Colonic mucosa (tissue), 4 donors: ENCODE data around the gene CACNA2D4. TPM values are rescaled to one million over a fixed set of nuclear protein-coding genes. Genes with fewer than 3 reads are reported as not detected.
A peak's percentile ranks its signal among the peaks of the same experiment; 100 is the strongest.

Source experiments
- DNase-seq: peaks from one replicate; pipeline ENCODE4 v3.0.0-alpha.2; 2020
- H3K27ac ChIP-seq: fragments of 200-600 bp; one replicate; pipeline ENCODE4 v1.8.0; 2021
- H3K27me3 ChIP-seq: fragments of 200-600 bp; one replicate; pipeline ENCODE4 v1.8.0; 2021
- H3K36me3 ChIP-seq: fragments of 200-600 bp; one replicate; pipeline ENCODE4 v1.8.0; 2021
- H3K4me1 ChIP-seq: fragments of 200-600 bp; one replicate; pipeline ENCODE4 v1.8.0; 2021; ENCODE audit warnings: mild to moderate bottlenecking
- H3K4me3 ChIP-seq: fragments of 200-600 bp; one replicate; pipeline ENCODE4 v1.8.0; 2021
- H3K9ac ChIP-seq, 2 donors: one replicate each; pipeline ENCODE4 v1.7.0; 2013; ENCODE audit warnings: control low read depth in 2 of 2, low read depth in 2 of 2, low read length in 2 of 2
- H3K9me3 ChIP-seq: fragments of 200-600 bp; one replicate; pipeline ENCODE4 v1.8.0; 2021
- CTCF ChIP-seq: fragments of 200-600 bp; IDR thresholded peaks from one replicate; pipeline ENCODE4 v1.8.0; 2022; ENCODE audit warnings: antibody characterized with exemption, mild to moderate bottlenecking
- intact Hi-C: fragments of 100-400 bp; cut with DNase I; formaldehyde crosslinking; loops from one replicate; pipeline ENCODE4 v1.14.1; 2022
- total RNA-seq, 2 donors: library from RNA; stranded (reverse); fragmentation: NEBNext Ultra II Directional in 1 of 2; extraction: Animal tissue kit (Norgen Biotek cat#: 25700) in 1 of 2; gene quantifications; one replicate each; pipeline ENCODE4 v1.2.1, GENCODE V29; 2021
- donor health status: healthy.
- donor health status: DM: no; HTN: no; CAD: no.
- donor health status: DM: no; HTN: no; CAD: no.

CACNA2D4 gene
- total RNA-seq, 2 donors from 2014 or later: 3.3 to 3.7 TPM

GRCh38 chr12:1928439-1929121 lies 10.1 kb upstream of the CACNA2D4 start:
- Histone ChIP-seq H3K27ac (no peak overlapping the region), H3K9me3 (no peaks in the 10 kb centered on the region), H3K36me3 (no peaks in the 10 kb centered on the region), H3K4me3 (no peak overlapping the region), H3K27me3 (no peaks in the 10 kb centered on the region), H3K9ac (no peak overlapping the region), H3K4me1 (no peaks in the 10 kb centered on the region)
- peak; percentile 16 for DNase-seq
- intact Hi-C loops: loop anchor here (5.0 kb wide), 1 partner anchor 121 kb away; no protein-coding TSS in a partner anchor
- no peak for TF ChIP-seq CTCF

DNA sequence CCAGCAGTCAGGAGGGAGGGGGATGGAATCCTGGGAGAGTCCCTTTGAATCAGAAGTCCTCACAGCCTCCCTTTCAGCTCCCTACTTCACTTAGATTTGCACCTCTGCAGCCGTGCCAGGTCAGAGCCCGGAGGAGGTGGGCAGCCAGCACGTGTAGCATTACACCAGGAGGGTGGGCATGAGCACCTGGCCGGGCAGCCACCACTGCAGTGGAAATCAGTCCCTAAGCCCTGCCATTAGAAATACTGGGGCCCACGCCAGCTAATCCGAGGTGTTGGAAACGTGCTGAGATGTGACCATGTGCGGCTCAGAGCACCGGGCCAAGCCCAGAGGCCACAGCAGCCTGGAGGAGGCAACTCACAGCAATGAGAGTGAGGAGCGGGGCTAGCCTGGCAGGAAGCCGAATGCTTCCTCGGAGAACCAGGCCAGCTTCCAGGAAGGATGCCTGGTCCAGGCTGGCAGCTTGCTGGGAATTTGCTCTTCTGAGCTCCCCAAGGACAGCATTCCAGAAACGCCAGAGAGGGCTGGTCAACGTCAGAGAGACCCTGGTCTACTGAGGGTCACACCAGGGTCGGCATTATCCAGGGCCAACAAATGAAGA lies 9.4 kb upstream of the CACNA2D4 start:
- no peaks in the 10 kb centered on the region for H3K36me3 ChIP-seq
- no peak overlapping the region for H3K9ac ChIP-seq
- no peaks in the 10 kb centered on the region for H3K4me1 ChIP-seq
- H3K9me3 ChIP-seq: no peaks in the 10 kb centered on the region
- no peak overlapping the region for H3K4me3 ChIP-seq
- no peak overlapping the region for H3K27ac ChIP-seq
- intact Hi-C loops: loop anchor here (5.0 kb wide), 1 partner anchor 121 kb away; no protein-coding TSS in a partner anchor
- no peak for TF ChIP-seq CTCF
- H3K27me3 ChIP-seq: no peaks in the 10 kb centered on the region
- peak; percentile 15 for DNase-seq

- Histone ChIP-seq H3K36me3 (no peaks in the 10 kb centered on the region), H3K4me1 (no peaks in the 10 kb centered on the region), H3K27me3 (no peaks in the 10 kb centered on the region), H3K27ac (no peak overlapping the region), H3K9me3 (no peaks in the 10 kb centered on the region), H3K4me3 (no peak overlapping the region), H3K9ac (no peak overlapping the region)
- intact Hi-C loops: loop anchor here (5.0 kb wide), 1 partner anchor 120 kb away; no protein-coding TSS in a partner anchor
- TF ChIP-seq CTCF: no peak
- peak; percentile 12 for DNase-seq
Measured at GRCh38 chr12:1927051-1927680, 8.7 kb upstream of the CACNA2D4 start.

GRCh38 chr12:1926251-1926657 lies 7.8 kb upstream of the CACNA2D4 start:
- TF ChIP-seq CTCF: no peak
- intact Hi-C loops: loop anchor here (5.0 kb wide), 1 partner anchor 119 kb away; no protein-coding TSS in a partner anchor
- Histone ChIP-seq H3K36me3 (no peaks in the 10 kb centered on the region), H3K4me3 (no peak overlapping the region), H3K9me3 (no peaks in the 10 kb centered on the region), H3K9ac (no peak overlapping the region), H3K27me3 (no peaks in the 10 kb centered on the region), H3K27ac (no peak overlapping the region), H3K4me1 (no peaks in the 10 kb centered on the region)
- DNase-seq: peak; percentile 9

DNA sequence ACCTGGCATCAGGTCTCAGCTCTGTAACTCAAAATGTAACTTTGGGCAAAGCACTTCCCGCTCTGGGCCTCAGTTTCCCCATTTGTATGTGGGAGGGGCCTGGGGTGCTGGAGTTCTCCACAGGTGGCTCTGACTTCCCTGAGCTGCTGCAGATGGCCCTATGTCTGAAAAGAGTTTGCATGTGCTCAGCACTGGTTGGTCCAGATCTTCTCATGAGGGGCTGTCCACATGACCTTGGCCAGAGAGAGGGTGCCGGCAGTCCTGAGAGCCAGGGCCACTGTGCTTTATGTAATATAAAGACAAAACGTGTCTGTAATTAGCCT lies 7.2 kb upstream of the CACNA2D4 start:
- no peaks in the 10 kb centered on the region for H3K9me3 ChIP-seq
- H3K4me1 ChIP-seq: no peaks in the 10 kb centered on the region
- no peak for DNase-seq
- no peak overlapping the region for H3K9ac ChIP-seq
- no peak overlapping the region for H3K4me3 ChIP-seq
- intact Hi-C loops: loop anchor here (5.0 kb wide), 1 partner anchor 118 kb away; no protein-coding TSS in a partner anchor
- H3K27me3 ChIP-seq: no peaks in the 10 kb centered on the region
- no peak for TF ChIP-seq CTCF
- H3K27ac ChIP-seq: no peak overlapping the region
- no peaks in the 10 kb centered on the region for H3K36me3 ChIP-seq
